Rectal smooth muscle tissue (tissue), 1 donor: ENCODE results near the gene TAGLN.
"Not testable (repeated sequence)": the region's sequence is repeated elsewhere in the genome, so short reads cannot be mapped to it uniquely, and the experiment has no call there.

Experiments
- H3K27ac ChIP-seq: one replicate; pipeline ENCODE4 v1.7.0; 2013; ENCODE audit warnings: low read depth, low read length, inconsistent platforms
- H3K27me3 ChIP-seq: one replicate; pipeline ENCODE4 v1.7.0; 2013; ENCODE audit warnings: low read length; ENCODE audit not compliant: control insufficient read depth, insufficient read depth
- H3K36me3 ChIP-seq: one replicate; pipeline ENCODE4 v1.7.0; 2013; ENCODE audit warnings: low read length; ENCODE audit not compliant: control insufficient read depth, insufficient read depth
- H3K4me1 ChIP-seq: one replicate; pipeline ENCODE4 v1.7.0; 2013; ENCODE audit warnings: low read length; ENCODE audit not compliant: control insufficient read depth, insufficient read depth
- H3K4me3 ChIP-seq: one replicate; pipeline ENCODE4 v1.7.0; 2013; ENCODE audit warnings: low read length
- H3K9ac ChIP-seq: one replicate; pipeline ENCODE4 v1.7.0; 2013; ENCODE audit warnings: low read length

The TAGLN gene

DNA sequence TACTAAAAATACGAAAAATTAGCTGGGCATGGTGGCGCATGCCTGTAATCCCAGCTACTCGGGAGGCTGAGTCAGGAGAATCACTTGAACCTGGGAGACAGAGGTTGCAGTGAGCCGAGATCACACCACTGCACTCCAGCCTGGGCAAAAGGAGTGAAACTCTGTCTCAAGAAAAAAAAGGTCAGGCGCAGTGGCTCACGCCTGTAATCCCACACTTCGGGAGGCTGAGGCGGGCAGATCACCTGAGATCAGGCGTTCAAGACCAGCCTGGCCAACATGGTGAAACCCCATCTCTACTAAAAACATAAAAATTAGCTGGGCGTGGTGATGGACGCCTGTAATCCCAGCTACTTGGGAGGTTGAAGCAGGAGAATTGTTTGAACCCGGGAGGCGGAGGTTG lies 16.0 kb upstream of the TAGLN start:
- H3K4me1 ChIP-seq, result peaks cover 20% of the 10 kb centered on the region
- H3K9ac ChIP-seq, H3K4me3 ChIP-seq, H3K27ac ChIP-seq, H3K27me3 ChIP-seq: not testable (repeated sequence)
- H3K36me3 ChIP-seq, result peaks cover 27% of the 10 kb centered on the region

GRCh38 chr11:117183724-117184349 lies 15.3 kb upstream of the TAGLN start:
- Histone ChIP-seq H3K36me3 (peaks cover 31% of the 10 kb centered on the region), H3K4me1 (peaks cover 18% of the 10 kb centered on the region), H3K27me3 (no peaks in the 10 kb centered on the region), H3K27ac (no peak overlapping the region), H3K4me3 (no peak overlapping the region), H3K9ac (no peak overlapping the region)

DNA sequence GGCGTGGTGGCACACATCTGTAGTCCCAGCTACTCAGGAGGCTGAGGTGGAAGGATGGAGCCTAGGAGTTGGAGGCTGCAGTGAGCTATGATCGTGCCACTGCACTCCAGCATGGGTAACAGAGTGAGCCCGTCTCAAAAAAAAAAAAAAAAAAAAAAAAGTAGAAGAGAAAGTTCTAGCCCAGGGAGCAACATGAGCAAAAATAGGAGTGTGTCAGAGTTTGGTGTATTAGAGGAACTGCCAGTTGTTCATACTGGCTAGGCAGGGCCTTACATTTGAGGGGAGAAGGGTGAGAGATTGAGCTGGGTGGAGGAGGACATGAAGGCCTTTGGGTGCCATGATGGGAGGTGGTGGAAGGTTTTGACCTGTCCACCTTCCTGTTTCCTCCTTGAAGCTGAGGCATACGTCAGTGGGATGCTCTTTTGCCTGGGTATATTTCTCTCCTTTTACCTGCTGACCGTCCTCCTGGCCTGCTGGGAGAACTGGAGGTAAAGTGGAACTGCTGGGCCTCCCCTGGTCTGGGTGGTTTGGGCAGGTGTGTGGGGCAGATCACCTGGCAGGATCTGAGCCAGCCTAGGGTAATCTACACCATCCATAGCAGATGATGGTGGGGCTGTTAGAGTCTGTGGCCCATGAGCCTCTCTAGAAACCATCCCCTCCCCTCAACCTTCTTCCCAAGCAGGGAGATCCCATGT lies 13.3 kb upstream of the TAGLN start:
- H3K4me3 ChIP-seq, result no peak overlapping the region
- no peak overlapping the region for H3K27ac ChIP-seq
- H3K36me3 ChIP-seq, result peaks cover 42% of the 10 kb centered on the region
- peaks cover 5% of the 10 kb centered on the region for H3K4me1 ChIP-seq
- H3K9ac ChIP-seq, result no peak overlapping the region
- no peaks in the 10 kb centered on the region for H3K27me3 ChIP-seq

- Histone ChIP-seq H3K4me3 (no peak overlapping the region), H3K27me3 (no peaks in the 10 kb centered on the region), H3K4me1 (peaks cover 2% of the 10 kb centered on the region), H3K36me3 (peaks cover 42% of the 10 kb centered on the region), H3K9ac (no peak overlapping the region), H3K27ac (no peak overlapping the region)
These were observed 12.8 kb upstream of the TAGLN start for GRCh38 chr11:117186431-117186761.

GRCh38 chr11:117187007-117187406 lies 12.2 kb upstream of the TAGLN start:
- Histone ChIP-seq H3K4me3 (no peak overlapping the region), H3K27me3 (no peaks in the 10 kb centered on the region), H3K9ac (no peak overlapping the region), H3K4me1 (no peaks in the 10 kb centered on the region), H3K27ac (no peak overlapping the region), H3K36me3 (peaks cover 40% of the 10 kb centered on the region)

DNA sequence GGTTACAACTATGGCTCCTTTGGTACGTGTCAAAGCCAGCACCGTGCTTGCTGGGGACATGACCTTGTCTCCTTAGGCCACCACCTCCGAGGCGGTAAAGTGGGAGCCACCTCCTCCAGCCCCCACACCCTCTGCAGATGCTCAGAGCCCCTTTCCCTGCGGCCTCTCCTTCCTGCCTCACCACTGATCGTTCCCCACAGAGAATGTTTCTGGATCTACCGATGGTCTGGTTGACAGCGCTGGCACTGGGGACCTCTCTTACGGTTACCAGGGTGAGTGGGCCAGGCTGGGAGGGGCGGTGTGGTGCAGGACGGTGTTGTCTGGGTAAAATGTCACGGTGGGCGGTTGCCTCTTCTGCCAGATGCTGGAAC lies 11.8 kb upstream of the TAGLN start:
- Histone ChIP-seq H3K36me3 (peaks cover 36% of the 10 kb centered on the region), H3K9ac (no peak overlapping the region), H3K27ac (no peak overlapping the region), H3K27me3 (no peaks in the 10 kb centered on the region), H3K4me3 (no peak overlapping the region), H3K4me1 (no peaks in the 10 kb centered on the region)

DNA sequence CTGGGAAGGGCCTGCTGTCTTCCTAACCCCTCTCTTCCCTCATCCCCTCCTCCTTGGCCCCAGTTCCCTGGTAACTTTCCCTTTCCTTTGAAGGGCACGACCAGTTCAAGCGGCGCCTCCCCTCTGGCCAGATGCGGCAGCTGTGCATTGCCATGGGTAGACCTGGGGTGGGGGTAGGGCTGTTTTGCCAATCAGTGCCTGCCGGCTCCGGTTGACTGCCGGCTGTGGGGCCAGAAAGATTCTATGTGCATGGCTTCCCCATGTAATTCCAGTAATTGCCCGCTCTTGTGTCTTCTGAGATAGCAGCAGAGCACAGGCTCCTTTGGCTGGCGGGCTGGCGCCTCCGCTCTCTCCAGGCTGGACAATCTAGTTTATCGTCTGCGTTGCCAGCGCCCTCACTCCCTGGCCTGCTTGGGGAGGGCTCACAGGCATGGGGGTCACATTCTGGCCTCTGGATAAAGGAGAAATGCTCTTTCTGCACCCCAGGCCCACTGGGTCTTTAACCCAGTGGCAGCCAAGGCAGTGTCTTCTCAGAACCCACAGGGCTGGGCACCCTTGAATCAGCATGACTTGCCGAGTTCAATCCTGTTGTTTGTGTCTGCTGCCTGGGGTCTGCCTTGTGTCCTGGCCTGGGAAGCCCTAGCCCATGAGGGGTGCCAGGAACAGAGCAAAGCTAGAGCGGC lies 11.2 kb upstream of the TAGLN start:
- Histone ChIP-seq H3K9ac (no peak overlapping the region), H3K4me1 (no peaks in the 10 kb centered on the region), H3K4me3 (no peak overlapping the region), H3K27ac (no peak overlapping the region), H3K36me3 (peaks cover 33% of the 10 kb centered on the region), H3K27me3 (no peaks in the 10 kb centered on the region)

- H3K4me1 ChIP-seq, result no peaks in the 10 kb centered on the region
- no peak overlapping the region for H3K4me3 ChIP-seq
- H3K27ac ChIP-seq, result no peak overlapping the region
- no peaks in the 10 kb centered on the region for H3K27me3 ChIP-seq
- H3K9ac ChIP-seq, result no peak overlapping the region
- peaks cover 33% of the 10 kb centered on the region for H3K36me3 ChIP-seq
These were observed 10.5 kb upstream of the TAGLN start for GRCh38 chr11:117188620-117189081.

GRCh38 chr11:117189191-117189940 lies 9.8 kb upstream of the TAGLN start:
- Histone ChIP-seq H3K27ac (no peak overlapping the region), H3K4me3 (no peak overlapping the region)

DNA sequence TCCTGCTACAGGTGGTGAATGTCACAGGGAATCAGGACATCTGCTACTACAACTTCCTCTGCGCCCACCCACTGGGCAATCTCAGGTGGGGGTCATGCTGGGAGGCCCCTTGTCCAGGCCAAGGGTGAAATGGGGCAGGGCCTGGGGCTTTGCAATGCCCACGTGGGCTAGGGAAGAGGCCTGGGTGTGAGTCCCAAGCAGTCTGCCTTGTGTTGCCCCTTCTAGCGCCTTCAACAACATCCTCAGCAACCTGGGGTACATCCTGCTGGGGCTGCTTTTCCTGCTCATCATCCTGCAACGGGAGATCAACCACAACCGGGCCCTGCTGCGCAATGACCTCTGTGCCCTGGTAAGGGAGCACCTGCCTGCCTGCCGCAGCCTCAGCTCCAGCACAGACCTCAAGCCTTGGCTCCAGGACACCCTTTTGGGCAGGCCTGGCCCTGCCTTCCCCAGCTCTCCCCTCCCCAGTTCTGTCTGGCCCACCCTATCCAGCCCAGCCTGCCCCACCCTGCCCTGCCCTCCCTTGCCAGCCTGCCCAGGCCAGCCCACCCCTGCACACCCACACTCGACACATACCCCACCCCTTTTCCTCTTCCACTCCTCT lies 9.1 kb upstream of the TAGLN start:
- no peaks in the 10 kb centered on the region for H3K27me3 ChIP-seq
- no peaks in the 10 kb centered on the region for H3K4me1 ChIP-seq
- peaks cover 32% of the 10 kb centered on the region for H3K36me3 ChIP-seq
- H3K4me3 ChIP-seq, result no peak overlapping the region
- no peak overlapping the region for H3K9ac ChIP-seq
- H3K27ac ChIP-seq, result no peak overlapping the region

More at GRCh38 chr11:117189191-117189940, 9.8 kb upstream of the TAGLN start:
- Histone ChIP-seq H3K4me1 (no peaks in the 10 kb centered on the region), H3K36me3 (peaks cover 30% of the 10 kb centered on the region), H3K27me3 (no peaks in the 10 kb centered on the region), H3K9ac (no peak overlapping the region)

DNA sequence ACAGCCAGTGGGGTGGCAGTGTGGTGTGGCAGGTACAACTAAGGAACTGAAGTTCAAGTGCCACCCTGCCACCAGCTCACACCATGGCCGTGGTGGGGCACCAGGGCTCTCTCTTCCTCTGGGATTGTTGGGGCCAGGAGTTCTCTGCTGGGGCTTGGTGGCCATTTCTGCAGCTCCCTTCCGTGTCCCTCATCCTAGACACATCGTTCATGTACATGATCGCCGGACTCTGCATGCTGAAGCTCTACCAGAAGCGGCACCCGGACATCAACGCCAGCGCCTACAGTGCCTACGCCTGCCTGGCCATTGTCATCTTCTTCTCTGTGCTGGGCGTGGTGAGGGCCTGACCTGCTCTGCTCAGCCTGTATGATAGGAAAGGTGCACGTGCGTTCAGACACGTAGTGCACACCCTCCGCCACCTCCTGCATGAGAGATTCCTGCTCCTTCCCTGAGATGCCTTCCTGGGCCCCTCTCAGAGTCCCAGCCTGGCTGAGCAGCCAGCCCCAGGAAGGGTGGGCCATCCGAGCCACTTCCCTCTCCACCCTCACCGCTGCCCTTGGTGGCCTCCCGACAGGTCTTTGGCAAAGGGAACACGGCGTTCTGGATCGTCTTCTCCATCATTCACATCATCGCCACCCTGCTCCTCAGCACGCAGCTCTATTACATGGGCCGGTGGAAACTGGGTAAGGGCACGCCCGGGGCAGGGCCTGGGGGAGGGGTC lies 7.3 kb upstream of the TAGLN start:
- no peak overlapping the region for H3K9ac ChIP-seq
- H3K36me3 ChIP-seq, result peaks cover 27% of the 10 kb centered on the region
- H3K4me1 ChIP-seq, result no peaks in the 10 kb centered on the region
- no peak overlapping the region for H3K27ac ChIP-seq
- H3K27me3 ChIP-seq, result no peaks in the 10 kb centered on the region
- H3K4me3 ChIP-seq, result no peak overlapping the region
